Activated CD8-positive, alpha-beta T cell treated with anti-CD3 and anti-CD28 coated beads for 36 hours (primary cell): ENCODE results near the gene COL15A1. TPM values are rescaled to one million over a fixed set of nuclear protein-coding genes. Genes with fewer than 3 reads are reported as not detected.

Experiments used
- ATAC-seq: fragments of 200-7000 bp; cut with Tn5 transposase; one replicate; pipeline ENCODE4 v1.10.0; 2021; ENCODE audit warnings: mild to moderate bottlenecking, moderate library complexity
- CTCF ChIA-PET: fragments of 350-600 bp; sonication (Branson Sonifier 250); formaldehyde crosslinking; loops from one replicate; lab custom pipeline; 2021; ENCODE audit warnings: antibody characterized with exemption; lab: Charles Lee
- POLR2A ChIA-PET: fragments of 350-600 bp; sonication (Branson Sonifier 250); formaldehyde crosslinking; loops from one replicate; lab custom pipeline; 2021; ENCODE audit warnings: antibody characterized with exemption; lab: Charles Lee
- DNase-seq: peaks from one replicate; pipeline ENCODE4 v3.0.0-alpha.2; 2020
- H3K27ac Mint-ChIP-seq: one replicate; pipeline ENCODE4 v1.8.0; 2021; ENCODE audit warnings: mild to moderate bottlenecking, mixed read lengths
- H3K27me3 Mint-ChIP-seq: one replicate; pipeline ENCODE4 v1.8.0; 2021; ENCODE audit warnings: mixed read lengths
- H3K36me3 Mint-ChIP-seq: one replicate; pipeline ENCODE4 v1.8.0; 2021; ENCODE audit warnings: low read depth, mixed read lengths
- H3K4me1 Mint-ChIP-seq: one replicate; pipeline ENCODE4 v1.8.0; 2021; ENCODE audit warnings: low read depth, mixed read lengths
- H3K4me3 Mint-ChIP-seq: one replicate; pipeline ENCODE4 v1.8.0; 2021; ENCODE audit warnings: mild to moderate bottlenecking, moderate library complexity, mixed read lengths
- H3K9me3 Mint-ChIP-seq: one replicate; pipeline ENCODE4 v1.8.0; 2021; ENCODE audit warnings: mixed read lengths
- intact Hi-C: fragments of 100-400 bp; cut with micrococcal nuclease; formaldehyde crosslinking; loops from one replicate; pipeline ENCODE4 v1.10.0; 2022
- total RNA-seq, 2 experiments: library from RNA; stranded (reverse); gene quantifications; one replicate each; pipeline ENCODE4 v1.2.3, GENCODE V29; 2021
- TF ChIP-seq, protein P1 (sequence below): fragments of 200-600 bp; IDR thresholded peaks from one replicate; pipeline ENCODE4 v1.8.0; 2022; ENCODE audit warnings: antibody characterized with exemption, mild to moderate bottlenecking

Gene COL15A1
- total RNA-seq, 2 experiments from 2014 or later: 0.07 TPM; not detected in 1

DNA sequence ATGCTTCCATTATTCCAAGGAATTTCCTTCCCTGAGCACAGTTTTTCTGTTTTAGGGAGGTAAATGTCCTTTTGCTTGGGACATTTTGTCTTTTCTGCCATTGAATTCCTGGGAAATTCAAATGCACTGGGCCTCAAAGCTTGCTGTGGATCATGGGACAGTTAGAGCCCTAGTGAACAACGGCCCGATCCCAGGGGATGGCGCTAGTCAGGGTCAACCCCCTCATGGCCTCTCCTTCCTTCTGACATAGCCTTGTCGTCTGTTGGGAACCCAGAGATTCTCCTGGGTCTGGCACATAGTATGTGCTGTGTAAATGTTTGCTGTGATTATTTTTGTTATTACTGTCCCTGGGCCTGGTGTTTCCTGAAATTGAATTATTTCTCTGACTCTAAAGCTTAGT, 30.7 kb upstream of the COL15A1 start:
- ChIA-PET POLR2A (no interaction called here), CTCF (interaction anchor here (2.1 kb wide), 1 partner anchor 65 kb away, joined by 10 read pairs; no protein-coding TSS in a partner anchor)
- no peak overlapping the region for H3K27ac Mint-ChIP-seq
- TF ChIP-seq, protein P1, sequence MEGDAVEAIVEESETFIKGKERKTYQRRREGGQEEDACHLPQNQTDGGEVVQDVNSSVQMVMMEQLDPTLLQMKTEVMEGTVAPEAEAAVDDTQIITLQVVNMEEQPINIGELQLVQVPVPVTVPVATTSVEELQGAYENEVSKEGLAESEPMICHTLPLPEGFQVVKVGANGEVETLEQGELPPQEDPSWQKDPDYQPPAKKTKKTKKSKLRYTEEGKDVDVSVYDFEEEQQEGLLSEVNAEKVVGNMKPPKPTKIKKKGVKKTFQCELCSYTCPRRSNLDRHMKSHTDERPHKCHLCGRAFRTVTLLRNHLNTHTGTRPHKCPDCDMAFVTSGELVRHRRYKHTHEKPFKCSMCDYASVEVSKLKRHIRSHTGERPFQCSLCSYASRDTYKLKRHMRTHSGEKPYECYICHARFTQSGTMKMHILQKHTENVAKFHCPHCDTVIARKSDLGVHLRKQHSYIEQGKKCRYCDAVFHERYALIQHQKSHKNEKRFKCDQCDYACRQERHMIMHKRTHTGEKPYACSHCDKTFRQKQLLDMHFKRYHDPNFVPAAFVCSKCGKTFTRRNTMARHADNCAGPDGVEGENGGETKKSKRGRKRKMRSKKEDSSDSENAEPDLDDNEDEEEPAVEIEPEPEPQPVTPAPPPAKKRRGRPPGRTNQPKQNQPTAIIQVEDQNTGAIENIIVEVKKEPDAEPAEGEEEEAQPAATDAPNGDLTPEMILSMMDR: no peak
- no peak for DNase-seq
- H3K36me3 Mint-ChIP-seq: no peaks in the 10 kb centered on the region
- H3K4me3 Mint-ChIP-seq: no peak overlapping the region
- no peaks in the 10 kb centered on the region for H3K4me1 Mint-ChIP-seq
- intact Hi-C loops: no loop called here
- ATAC-seq: no peak
- H3K9me3 Mint-ChIP-seq: no peaks in the 10 kb centered on the region
- H3K27me3 Mint-ChIP-seq: no peaks in the 10 kb centered on the region

DNA sequence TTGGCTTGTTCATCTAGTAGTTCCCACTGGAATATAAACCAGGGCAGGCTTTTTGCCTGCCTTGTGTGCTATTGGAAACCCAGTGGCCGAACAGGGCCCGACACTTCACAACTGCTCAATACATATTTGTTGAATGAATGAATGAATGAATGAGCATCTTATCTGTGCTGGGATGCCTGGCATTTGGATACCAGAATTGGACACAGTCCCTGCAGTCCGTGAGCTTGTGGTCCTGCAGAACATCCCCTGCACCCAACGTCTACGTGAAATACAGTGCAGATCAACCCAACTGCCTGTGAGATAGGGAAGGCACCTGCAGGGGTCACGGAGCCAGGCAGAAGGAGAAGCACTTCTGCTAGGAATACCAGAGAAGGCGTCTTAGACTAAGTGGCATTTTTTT, 30.0 kb upstream of the COL15A1 start:
- no peak overlapping the region for H3K27ac Mint-ChIP-seq
- H3K36me3 Mint-ChIP-seq: no peaks in the 10 kb centered on the region
- ChIA-PET POLR2A (no interaction called here), CTCF (no interaction called here)
- H3K4me3 Mint-ChIP-seq: no peak overlapping the region
- no peak for DNase-seq
- H3K4me1 Mint-ChIP-seq: no peaks in the 10 kb centered on the region
- H3K9me3 Mint-ChIP-seq: no peaks in the 10 kb centered on the region
- no peak for ATAC-seq
- intact Hi-C loops: no loop called here
- TF ChIP-seq, protein P1: no peak
- no peaks in the 10 kb centered on the region for H3K27me3 Mint-ChIP-seq

DNA sequence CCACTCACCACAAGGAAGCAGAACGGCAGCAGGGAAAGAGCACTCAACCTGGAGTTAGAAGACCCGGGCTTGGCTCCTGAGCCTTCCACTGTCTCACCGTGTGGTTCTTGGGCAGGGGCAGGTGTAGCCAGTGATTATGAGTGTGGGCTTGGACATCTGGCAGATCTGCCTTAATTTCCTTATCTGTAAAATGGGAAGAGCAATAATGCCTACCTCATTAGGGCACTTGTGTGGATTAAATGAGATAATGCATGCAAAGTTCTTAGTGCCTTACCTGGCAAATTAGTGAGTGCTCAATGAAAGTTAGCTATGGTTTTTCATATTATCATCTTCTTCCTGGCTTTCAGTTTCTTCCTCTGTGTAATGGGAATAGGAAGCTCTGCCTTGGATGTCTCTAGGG, 28.1 kb upstream of the COL15A1 start:
- H3K4me1 Mint-ChIP-seq: no peaks in the 10 kb centered on the region
- no peaks in the 10 kb centered on the region for H3K9me3 Mint-ChIP-seq
- CTCF ChIA-PET: no interaction called here

DNA sequence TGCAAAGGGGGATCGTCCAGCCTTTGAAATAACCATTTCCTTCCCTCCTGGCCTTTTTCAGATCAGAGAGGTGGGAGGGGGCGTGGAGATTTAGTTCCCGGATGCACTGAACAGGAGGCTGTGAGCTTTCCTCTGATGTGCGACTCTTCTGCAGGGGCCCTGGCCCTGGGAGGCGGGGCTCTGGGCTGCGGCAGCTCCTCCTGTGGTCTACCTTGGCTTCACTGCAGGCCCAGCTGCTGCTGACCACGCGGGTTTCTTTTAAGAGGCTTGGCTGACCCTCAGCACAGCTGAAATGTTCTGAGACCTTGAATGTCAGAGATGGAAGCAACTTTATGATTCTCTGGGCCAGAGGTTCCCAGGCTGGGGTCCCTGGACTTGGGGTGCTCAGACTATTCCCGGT, 27.0 kb upstream of the COL15A1 start:
- H3K9me3 Mint-ChIP-seq: no peaks in the 10 kb centered on the region
- ATAC-seq: no peak
- no peaks in the 10 kb centered on the region for H3K4me1 Mint-ChIP-seq
- TF ChIP-seq, protein P1: no peak
- intact Hi-C loops: no loop called here
- no peak overlapping the region for H3K4me3 Mint-ChIP-seq
- no peaks in the 10 kb centered on the region for H3K36me3 Mint-ChIP-seq
- H3K27ac Mint-ChIP-seq: no peak overlapping the region
- ChIA-PET CTCF (interaction anchor here (0.6 to 0.9 kb wide), 2 partner anchors 69 to 95 kb away, joined by 3 read pairs; no protein-coding TSS in a partner anchor), POLR2A (no interaction called here)
- no peak for DNase-seq
- no peaks in the 10 kb centered on the region for H3K27me3 Mint-ChIP-seq

More for the DNA sequence above, 28.1 kb upstream of the COL15A1 start:
- no peak overlapping the region for H3K27ac Mint-ChIP-seq
- TF ChIP-seq, protein P1: no peak
- H3K27me3 Mint-ChIP-seq: no peaks in the 10 kb centered on the region
- no peak overlapping the region for H3K4me3 Mint-ChIP-seq
- H3K36me3 Mint-ChIP-seq: no peaks in the 10 kb centered on the region
- DNase-seq: no peak
- POLR2A ChIA-PET: no interaction called here
- ATAC-seq: no peak
- intact Hi-C loops: no loop called here

DNA sequence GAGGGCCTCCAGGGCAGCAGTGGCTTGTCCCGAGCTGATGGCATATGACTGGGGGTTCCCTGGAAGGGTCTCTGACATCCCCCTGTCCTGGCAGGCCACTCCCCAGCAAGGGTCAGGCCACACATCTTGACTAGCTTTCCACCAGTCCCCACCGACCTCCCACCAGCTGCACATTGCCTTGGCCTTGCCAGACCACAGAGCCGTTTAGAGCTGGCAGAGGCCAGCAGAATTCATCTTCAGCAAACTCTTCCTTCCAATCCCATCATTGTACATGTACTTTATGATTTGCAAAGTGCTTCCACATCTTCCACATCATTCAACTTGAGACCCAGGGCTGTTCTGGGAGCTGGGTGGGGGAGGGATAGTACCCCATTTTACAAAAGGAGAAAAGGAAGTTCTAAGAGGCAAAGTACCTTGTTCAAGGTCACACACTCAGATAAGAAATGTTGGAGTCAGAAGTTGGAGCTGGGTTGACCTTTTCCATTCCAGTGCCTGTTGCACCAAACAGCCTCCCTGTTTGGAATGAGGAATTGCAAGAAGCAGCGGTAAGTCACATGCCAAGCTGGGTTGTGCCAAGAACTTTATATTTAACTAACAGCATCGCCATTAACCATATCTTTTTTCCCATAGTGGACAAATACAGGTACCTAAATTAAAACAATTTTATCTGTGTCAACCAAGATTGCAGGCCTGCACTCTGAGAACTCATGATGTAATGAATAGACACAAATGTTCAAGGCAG, 25.8 kb upstream of the COL15A1 start:
- ATAC-seq (no peak), DNase-seq (no peak)
- POLR2A ChIA-PET: no interaction called here
- Mint-ChIP-seq H3K9me3 (no peaks in the 10 kb centered on the region), H3K4me1 (no peaks in the 10 kb centered on the region), H3K27ac (no peak overlapping the region), H3K4me3 (no peak overlapping the region), H3K36me3 (no peaks in the 10 kb centered on the region), H3K27me3 (no peaks in the 10 kb centered on the region)
- intact Hi-C loops: no loop called here
- CTCF ChIA-PET: interaction anchor here (0.6 to 1.1 kb wide), 2 partner anchors 54 to 69 kb away, joined by 3 read pairs; no protein-coding TSS in a partner anchor
- TF ChIP-seq, protein P1: no peak
